Pancreas (tissue), 10 donors: ENCODE measurements around the gene TRAF3IP3. TPM values are rescaled to one million over a fixed set of nuclear protein-coding genes. Genes with fewer than 3 reads are reported as not detected.

Experiments
- ATAC-seq, 4 donors: fragments of 200-7000 bp; cut with Tn5 transposase; one replicate each; pipeline versions ENCODE4 v1.8.0 to v1.9.1; 2020; ENCODE audit warnings: mild to moderate bottlenecking in 4 of 4, moderate library complexity in 4 of 4
- DNase-seq, 6 donors: peaks; one replicate each; pipeline ENCODE4 v3.0.0-alpha.2; 2020
- FAIRE-seq: peaks from 2 replicates; lab custom pipeline; 2012; peaks lifted over from hg19 to GRCh38; lab: Jason Lieb, UNC
- H3K27ac ChIP-seq, 4 donors: fragments of 200-600 bp; sonication (generic); 1 replicate in 3 of 4; 2 replicates in 1 of 4; pipeline versions ENCODE4 v1.5.0 to v1.8.0; 2020
- H3K27me3 ChIP-seq, 4 donors: fragments of 200-600 bp; one replicate each; pipeline ENCODE4 v1.8.0; 2021
- H3K36me3 ChIP-seq, 3 donors: fragments of 200-600 bp; sonication (generic) in 1 of 3; one replicate each; pipeline versions ENCODE4 v1.5.0 to v1.8.0; 2020 to 2021
- H3K4me1 ChIP-seq, 3 donors: fragments of 200-600 bp; one replicate each; pipeline ENCODE4 v1.8.0; 2021
- H3K4me3 ChIP-seq, 4 donors: fragments of 200-600 bp; sonication (generic) in 2 of 4; one replicate each; pipeline versions ENCODE4 v1.5.0 to v1.8.0; 2020 to 2021
- H3K9me3 ChIP-seq, 4 donors: fragments of 200-600 bp; one replicate each; pipeline ENCODE4 v1.8.0; 2021
- WGBS, 2 donors: extraction: QIAGEN DNeasy Blood & Tissue Kit; methylation state at CpG; one replicate each; pipeline ENCODE4 v1.1.7; 2013; 5-methylcytosine and 5-hydroxymethylcytosine counted together
- intact Hi-C, 3 donors: fragments of 100-400 bp; cut with DNase I; formaldehyde crosslinking; loops; one replicate each; pipeline versions ENCODE4 v1.11.1 to v1.14.2; 2022
- polyA plus RNA-seq, 2 donors: library from polyadenylated mRNA; stranded (reverse); fragments of 200-250 nt; gene quantifications; one replicate each; pipeline ENCODE4 v1.2.3, GENCODE V29; 2013
- total RNA-seq, 6 donors: library from RNA; stranded (reverse); fragmentation: NEBNext Ultra II Directional in 4 of 6; extraction: Animal tissue kit (Norgen Biotek cat#: 25700) in 4 of 6; gene quantifications; one replicate each; pipeline versions ENCODE4 v1.2.1 to v1.2.4, GENCODE V29; 2021 to 2023
- TF ChIP-seq, protein P1 (sequence below), 4 donors: fragments of 200-600 bp; sonication (generic) in 3 of 4; IDR thresholded peaks; one replicate each; pipeline versions ENCODE4 v1.5.0 to v1.8.0; 2021; ENCODE audit warnings: antibody characterized with exemption in 4 of 4
- donor health status: healthy with polysubstance abuse.
- donor health status: DM: no; HTN: no; CAD: no; lungs with moderate emphysema.
- donor health status: DM: no; HTN: no; CAD: no.
- donor health status: control.
- donor health status: control.
- donor health status: Bipolar disorder and iron deficiency.
- donor health status: DM: yes; HTN: yes; CAD: no.
- donor health status: DM: no; HTN: no; CAD: no.
- donor health status: DM: no; HTN: no; CAD: no.
- donor health status: DM: yes; HTN: yes; CAD: no.

Gene TRAF3IP3
- total and polyA plus RNA-seq, 8 donors = 0.42 to 5.5 (median 1.5) TPM

GRCh38 chr1:209815931-209816341 lies 60.1 kb downstream of the TRAF3IP3 start:
- WGBS, 2 donors = 65 to 71% methylated on average over 6 of the region's 6 CpGs
- no peaks in the 10 kb centered on the region for H3K4me1 ChIP-seq
- H3K36me3 ChIP-seq = no peaks in the 10 kb centered on the region
- TF ChIP-seq, protein P1, sequence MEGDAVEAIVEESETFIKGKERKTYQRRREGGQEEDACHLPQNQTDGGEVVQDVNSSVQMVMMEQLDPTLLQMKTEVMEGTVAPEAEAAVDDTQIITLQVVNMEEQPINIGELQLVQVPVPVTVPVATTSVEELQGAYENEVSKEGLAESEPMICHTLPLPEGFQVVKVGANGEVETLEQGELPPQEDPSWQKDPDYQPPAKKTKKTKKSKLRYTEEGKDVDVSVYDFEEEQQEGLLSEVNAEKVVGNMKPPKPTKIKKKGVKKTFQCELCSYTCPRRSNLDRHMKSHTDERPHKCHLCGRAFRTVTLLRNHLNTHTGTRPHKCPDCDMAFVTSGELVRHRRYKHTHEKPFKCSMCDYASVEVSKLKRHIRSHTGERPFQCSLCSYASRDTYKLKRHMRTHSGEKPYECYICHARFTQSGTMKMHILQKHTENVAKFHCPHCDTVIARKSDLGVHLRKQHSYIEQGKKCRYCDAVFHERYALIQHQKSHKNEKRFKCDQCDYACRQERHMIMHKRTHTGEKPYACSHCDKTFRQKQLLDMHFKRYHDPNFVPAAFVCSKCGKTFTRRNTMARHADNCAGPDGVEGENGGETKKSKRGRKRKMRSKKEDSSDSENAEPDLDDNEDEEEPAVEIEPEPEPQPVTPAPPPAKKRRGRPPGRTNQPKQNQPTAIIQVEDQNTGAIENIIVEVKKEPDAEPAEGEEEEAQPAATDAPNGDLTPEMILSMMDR (IDR thresholded peaks at IDR 0.05) = no peak
- ATAC-seq (peak in 1 of 4 donors; percentile 57), DNase-seq (no peak), FAIRE-seq (no peak)
- no peaks in the 10 kb centered on the region for H3K27me3 ChIP-seq
- H3K4me3 ChIP-seq = no peak overlapping the region
- H3K9me3 ChIP-seq = no peaks in the 10 kb centered on the region
- H3K27ac ChIP-seq = peak overlapping the region in 2 of 4 donors; percentile 9 to 33
- intact Hi-C loops = no loop called here

DNA sequence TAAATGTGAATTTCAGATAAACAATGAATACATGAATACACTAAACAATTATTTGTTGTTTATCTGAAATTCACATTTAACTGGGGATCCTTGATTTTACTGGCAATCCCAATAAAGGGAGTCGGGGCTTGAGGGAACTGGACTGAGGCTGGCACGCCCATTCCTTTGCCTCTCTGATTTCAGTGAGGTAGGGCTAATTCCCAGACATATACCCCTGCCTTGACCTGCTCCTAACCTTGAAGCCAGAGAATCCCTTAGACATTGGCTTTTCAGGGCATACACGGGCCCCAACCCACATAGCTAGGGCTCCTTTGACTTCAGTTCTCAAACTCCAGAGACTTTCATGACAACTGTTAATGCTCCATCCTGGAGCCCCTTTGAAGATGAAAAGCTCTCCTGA lies 61.1 kb downstream of the TRAF3IP3 start:
- no peaks in the 10 kb centered on the region for H3K9me3 ChIP-seq
- DNase-seq = no peak
- no peak for FAIRE-seq
- WGBS, 2 donors = 61 to 66% methylated on average over 3 of the region's 3 CpGs
- intact Hi-C loops = no loop called here
- H3K36me3 ChIP-seq = no peaks in the 10 kb centered on the region
- no peak for ATAC-seq
- TF ChIP-seq, protein P1 (IDR thresholded peaks at IDR 0.05) = no peak
- H3K27ac ChIP-seq = no peak overlapping the region
- no peaks in the 10 kb centered on the region for H3K27me3 ChIP-seq
- H3K4me3 ChIP-seq = no peak overlapping the region
- H3K4me1 ChIP-seq = no peaks in the 10 kb centered on the region

- Histone ChIP-seq H3K9me3 (no peaks in the 10 kb centered on the region), H3K36me3 (no peaks in the 10 kb centered on the region), H3K4me1 (no peaks in the 10 kb centered on the region), H3K4me3 (no peak overlapping the region), H3K27ac (no peak overlapping the region), H3K27me3 (no peaks in the 10 kb centered on the region)
- TF ChIP-seq, protein P1 (IDR thresholded peaks at IDR 0.05) = no peak
- intact Hi-C loops = no loop called here
- ATAC-seq = no peak
- DNase-seq = no peak
- 76 to 84% methylated on average over 1 of the region's 1 CpG for WGBS, 2 donors
- no peak for FAIRE-seq
These were observed 61.8 kb downstream of the TRAF3IP3 start for GRCh38 chr1:209817691-209818090.

GRCh38 chr1:209819058-209819457 lies 63.2 kb downstream of the TRAF3IP3 start:
- Histone ChIP-seq H3K4me1 (no peaks in the 10 kb centered on the region), H3K27me3 (no peaks in the 10 kb centered on the region), H3K4me3 (no peak overlapping the region), H3K27ac (no peak overlapping the region), H3K9me3 (no peaks in the 10 kb centered on the region), H3K36me3 (no peaks in the 10 kb centered on the region)
- TF ChIP-seq, protein P1 (IDR thresholded peaks at IDR 0.05) = no peak
- ATAC-seq (no peak), DNase-seq (no peak), FAIRE-seq (no peak)
- intact Hi-C loops = no loop called here
- WGBS, 2 donors = 24 to 86% methylated on average over 1 of the region's 1 CpG

DNA sequence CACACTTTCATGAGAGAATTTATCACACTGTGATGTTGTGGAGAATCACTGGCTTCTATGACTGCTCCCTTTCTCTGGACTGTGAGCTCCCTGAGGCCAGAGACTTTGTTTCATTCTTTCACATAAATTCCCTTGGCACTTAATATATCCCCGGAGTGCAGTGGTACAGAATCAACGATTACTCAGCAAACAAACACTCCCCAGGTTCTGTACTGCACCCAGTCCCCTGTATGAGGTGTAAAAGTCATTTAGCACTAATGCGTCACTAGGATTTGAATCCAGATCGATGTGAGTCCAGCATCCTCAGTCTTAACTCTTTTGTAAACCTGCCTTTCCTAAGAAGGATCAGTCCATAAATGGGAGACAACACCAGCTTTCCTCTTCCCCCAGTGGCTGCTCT lies 65.1 kb downstream of the TRAF3IP3 start:
- Histone ChIP-seq H3K27me3 (no peaks in the 10 kb centered on the region), H3K9me3 (no peaks in the 10 kb centered on the region), H3K4me1 (no peaks in the 10 kb centered on the region), H3K27ac (no peak overlapping the region), H3K4me3 (no peak overlapping the region), H3K36me3 (no peaks in the 10 kb centered on the region)
- TF ChIP-seq, protein P1 (IDR thresholded peaks at IDR 0.05) = no peak
- DNase-seq = no peak
- intact Hi-C loops = no loop called here
- 32 to 41% methylated on average over 4 of the region's 4 CpGs for WGBS, 2 donors
- no peak for FAIRE-seq
- ATAC-seq = no peak
